Measurements from ENCODE around the gene PGC.

GRCh38 chr6:41694815-41695526, 52.2 kb downstream of the PGC start:
- TF ChIP-seq POLR2AphosphoS5 (IDR thresholded peaks at IDR 0.05; ENCODE audit: borderline replicate concordance, low read depth, low read length) = no peak
- TF ChIP-seq EZH2 (IDR thresholded peaks at IDR 0.05) = no peak
